GM18517 (cell line): Measurements from ENCODE around the gene SRGAP2C.
"Not testable (repeated sequence)": the region's sequence is repeated elsewhere in the genome, so short reads cannot be mapped to it uniquely, and the experiment has no call there.

Source experiments
- ATAC-seq: cut with Tn5 transposase; IDR thresholded peaks from one replicate; pipeline ENCODE4 v1.9.1; 2021; ENCODE audit warnings: mild to moderate bottlenecking, moderate library complexity; ENCODE audit not compliant: unreplicated experiment

The SRGAP2C gene

DNA sequence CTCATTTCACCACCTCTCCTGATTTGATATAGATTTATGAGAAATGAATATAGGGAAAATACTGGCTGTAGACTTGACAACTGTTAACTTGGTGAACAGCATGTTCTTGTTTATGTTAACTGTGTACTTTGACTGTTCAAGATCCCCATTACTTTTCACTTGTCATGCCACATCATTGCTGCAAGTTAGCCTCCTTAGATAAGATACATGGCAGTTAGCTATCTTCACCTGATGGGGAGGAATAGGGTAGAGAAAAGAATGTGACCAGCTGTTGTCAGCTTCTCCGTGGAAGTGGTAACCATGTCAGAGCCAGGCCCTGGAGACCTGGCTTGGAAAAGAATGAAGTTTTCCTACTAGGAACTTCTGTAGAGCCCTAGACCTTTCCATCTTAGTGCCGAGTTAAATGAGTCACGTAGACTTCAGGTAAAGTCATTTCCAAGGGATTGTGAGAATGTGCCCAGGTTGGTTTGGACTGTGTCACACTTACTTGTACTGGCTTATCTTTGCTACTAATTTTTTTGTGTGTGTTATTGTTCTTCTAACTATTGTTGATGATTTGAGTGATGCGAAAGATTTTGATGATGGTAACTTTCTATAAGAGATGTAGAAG, 41.6 kb downstream of the SRGAP2C start:
- not testable (repeated sequence) for ATAC-seq

DNA sequence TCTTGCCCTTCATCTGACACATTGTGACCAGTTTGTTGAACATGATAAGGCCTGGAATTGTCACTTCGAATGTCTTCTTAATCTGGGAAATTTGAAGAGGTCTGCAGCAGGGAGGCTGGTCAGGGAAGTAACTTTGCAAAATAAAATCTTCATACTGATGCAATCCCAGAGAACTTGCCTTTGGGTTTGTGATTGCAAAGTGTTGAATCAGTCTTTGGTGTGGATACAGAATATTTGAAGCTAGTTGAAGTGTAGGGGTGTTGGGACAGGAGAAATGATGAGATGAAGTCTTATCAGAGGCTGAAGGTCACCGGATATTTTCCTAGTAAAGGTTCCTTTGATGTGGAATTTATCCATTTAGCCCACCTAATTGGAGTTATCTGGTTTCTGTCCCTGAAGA, 42.1 kb downstream of the SRGAP2C start:
- ATAC-seq = not testable (repeated sequence)

DNA sequence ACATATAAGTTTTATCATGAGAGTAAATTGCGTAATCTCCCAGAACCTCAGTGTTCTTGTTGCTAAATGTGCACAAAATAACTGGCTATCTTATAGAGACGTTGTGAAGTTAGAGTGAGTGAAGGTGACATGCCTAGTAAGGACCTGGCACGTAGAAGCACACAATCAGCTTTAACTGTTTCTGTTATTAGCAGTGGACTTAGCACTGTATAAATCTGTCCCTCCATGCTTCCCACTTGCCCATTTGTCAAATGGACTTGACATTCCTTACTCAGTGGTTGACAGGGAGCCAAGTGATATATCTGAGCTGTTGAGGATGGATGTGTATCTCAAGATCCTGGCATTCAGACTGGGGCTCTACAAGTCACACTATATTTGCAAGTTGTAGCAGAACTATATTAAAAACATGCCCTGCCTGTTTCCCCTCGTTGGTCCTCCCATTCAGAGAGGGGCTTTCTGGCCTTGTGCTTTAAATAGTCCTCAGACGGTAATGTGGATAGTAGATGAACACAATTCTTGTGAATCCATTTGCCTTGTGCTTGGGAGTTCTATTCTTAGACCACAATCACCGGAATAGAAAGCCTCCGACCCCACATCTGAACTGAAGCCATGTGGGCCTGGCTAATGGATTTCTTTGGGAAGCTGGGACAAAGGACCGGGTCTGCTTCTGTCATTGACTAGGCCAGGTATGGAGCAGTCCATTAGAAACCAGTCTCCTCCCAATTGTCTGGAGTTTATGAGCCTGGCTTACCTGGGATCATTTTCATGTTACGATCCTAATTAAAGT, 43.0 kb downstream of the SRGAP2C start:
- ATAC-seq = not testable (repeated sequence)

- not testable (repeated sequence) for ATAC-seq
Measured at GRCh38 chr1:121230636-121231035, 45.9 kb downstream of the SRGAP2C start.

DNA sequence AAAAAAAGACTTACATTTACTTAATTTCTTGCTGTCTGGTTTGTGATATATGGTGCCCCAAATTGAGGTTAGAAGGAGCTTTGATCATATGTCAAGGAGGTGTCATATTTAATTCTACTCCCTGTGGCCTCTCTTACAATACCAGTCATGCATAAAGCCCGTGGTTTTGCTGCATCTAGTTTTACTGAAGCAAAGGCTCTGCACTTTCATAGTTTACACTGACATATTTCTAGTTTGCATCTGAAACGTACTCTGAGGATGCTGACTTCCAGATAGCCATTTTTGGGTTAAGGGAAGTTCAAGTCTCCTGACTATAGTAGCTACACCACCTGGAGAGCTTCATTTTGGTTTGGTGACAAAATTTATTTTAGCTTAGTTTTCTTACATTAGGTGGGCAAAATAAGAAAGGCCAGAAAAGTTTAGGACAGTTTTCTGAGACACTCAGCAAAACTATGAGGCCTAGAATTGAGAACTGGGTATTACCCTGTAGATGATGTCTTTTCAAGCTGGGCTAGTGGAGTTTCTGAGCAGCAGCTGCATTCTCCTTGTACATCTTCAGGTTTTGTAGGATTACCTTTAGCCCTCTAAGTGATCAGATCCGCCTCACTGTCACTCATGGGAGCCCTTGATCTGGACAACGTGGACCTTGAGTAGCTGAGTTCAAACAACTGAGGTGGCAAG, 47.8 kb downstream of the SRGAP2C start:
- peak; percentile 87 for ATAC-seq

GRCh38 chr1:121234090-121234759, 49.5 kb downstream of the SRGAP2C start:
- ATAC-seq = not testable (repeated sequence)

DNA sequence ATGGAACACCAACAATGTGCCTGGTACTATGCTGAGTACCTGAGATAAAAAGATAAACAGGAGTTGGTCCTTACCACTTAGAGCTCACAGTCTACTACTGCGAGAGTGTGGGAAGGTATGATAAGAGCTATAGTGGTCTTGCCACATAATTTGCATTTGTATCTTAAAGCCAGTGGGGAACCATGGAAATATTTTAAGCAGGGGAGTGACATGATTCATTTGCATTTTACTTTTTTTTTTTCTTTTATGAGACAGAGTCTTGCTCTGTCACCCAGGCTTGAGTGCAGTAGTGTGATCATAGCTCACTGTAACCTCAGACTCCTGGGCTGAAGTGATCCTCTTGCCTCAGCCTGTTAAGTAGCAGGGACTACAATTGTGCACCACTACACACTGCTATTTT, 53.6 kb downstream of the SRGAP2C start:
- peak; percentile 98 for ATAC-seq

DNA sequence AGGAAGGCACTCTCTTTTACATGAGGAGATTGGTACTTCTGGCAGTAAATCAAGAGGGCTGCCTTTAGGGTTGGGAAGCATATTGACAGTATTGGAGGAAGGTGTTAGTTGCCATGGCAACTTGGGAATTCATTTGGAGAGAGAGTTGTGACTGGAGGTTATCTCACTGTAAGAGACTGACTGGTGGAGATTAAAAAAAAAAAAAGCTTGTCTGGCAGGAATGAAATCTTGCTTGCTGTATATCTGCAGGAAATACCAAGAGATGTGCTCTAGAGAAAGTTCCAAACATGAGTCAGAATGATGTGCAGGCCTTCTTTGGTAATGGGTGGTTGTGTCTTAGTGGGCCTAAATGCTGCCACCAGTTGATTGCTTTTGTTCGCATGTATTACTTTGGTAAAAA, 59.1 kb downstream of the SRGAP2C start:
- not testable (repeated sequence) for ATAC-seq

DNA sequence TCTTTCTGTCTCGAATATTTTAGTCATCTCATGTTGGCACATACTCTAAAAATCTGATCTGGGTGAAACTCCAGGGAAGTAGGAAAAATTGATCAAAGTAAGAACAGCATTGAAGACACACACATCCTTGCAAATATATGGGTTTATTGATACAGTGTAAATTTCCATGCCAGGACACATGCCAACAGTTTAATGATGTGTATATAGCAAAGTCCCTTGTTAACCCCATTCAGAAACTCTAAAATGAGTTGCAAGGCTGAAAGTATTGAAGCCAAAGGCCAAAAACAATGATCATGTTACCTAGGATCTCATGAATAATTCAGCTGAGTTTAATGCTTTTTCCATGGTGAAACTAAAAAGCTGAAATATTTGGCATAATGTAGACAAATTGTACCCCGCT, 61.6 kb downstream of the SRGAP2C start:
- not testable (repeated sequence) for ATAC-seq

DNA sequence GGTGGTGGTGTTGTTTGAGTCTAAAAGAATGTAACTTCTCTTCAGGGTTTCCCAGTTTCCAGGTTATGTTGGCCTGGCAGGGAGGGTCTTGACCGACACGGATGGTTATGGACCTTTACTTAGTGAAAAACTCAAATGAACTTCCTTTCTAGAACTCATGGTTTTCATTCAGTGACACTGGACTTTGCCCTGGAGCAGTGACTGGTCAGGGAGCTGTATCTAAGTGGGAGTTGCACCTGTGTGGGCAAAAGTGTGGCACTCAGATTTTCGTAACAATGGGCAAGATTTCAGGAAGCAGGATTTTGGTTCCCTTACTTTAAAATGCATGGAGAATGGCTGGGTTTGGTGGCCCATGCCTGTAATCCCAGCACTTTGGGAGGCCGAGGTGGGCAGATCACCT, 67.9 kb downstream of the SRGAP2C start:
- ATAC-seq = not testable (repeated sequence)

DNA sequence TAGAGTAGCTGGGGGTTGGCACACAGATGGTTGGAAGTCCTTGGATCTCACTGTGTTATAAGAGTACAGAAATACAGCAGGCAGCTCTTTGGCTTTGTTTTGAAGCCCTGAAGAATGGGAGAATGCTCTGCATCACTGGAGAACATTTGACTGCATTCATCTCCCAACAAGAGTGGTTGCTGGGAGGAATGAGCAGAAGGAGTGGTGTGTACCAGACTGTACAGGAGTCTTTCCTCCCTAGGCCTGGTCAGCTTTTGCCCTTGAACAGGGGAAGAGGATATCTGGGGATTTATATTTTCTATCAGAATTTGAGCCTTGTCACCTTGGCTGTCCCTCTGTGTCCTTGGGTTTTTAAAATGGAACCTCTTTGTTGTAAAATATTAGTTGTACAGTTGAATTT, 69.8 kb downstream of the SRGAP2C start:
- not testable (repeated sequence) for ATAC-seq

GRCh38 chr1:121257632-121258031, 72.9 kb downstream of the SRGAP2C start:
- ATAC-seq = not testable (repeated sequence)

DNA sequence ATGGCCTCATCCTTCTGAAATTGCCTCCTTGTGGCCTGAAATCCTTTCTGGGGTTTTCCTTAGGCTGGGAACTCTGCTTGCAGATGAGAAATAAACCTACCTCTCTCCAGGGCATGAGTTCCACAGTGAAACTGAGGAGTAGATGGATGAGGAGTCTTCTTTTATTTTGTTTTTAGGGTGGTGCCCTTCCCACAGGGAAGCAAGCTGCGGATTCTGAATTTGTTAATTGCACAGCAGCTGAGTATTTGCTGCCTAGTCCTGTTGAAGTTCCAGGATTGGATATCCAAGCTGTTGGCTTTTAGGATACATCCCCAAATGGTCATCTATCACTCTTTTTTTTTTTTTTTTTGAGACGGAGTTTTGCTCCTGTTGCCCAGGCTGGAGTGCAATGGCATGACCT, 73.4 kb downstream of the SRGAP2C start:
- not testable (repeated sequence) for ATAC-seq

GRCh38 chr1:121260205-121260604, 75.4 kb downstream of the SRGAP2C start:
- ATAC-seq = not testable (repeated sequence)

- not testable (repeated sequence) for ATAC-seq
Measured at GRCh38 chr1:121262163-121262562, 77.4 kb downstream of the SRGAP2C start.

GRCh38 chr1:121263789-121264244, 79.0 kb downstream of the SRGAP2C start:
- ATAC-seq = peak; percentile 67

DNA sequence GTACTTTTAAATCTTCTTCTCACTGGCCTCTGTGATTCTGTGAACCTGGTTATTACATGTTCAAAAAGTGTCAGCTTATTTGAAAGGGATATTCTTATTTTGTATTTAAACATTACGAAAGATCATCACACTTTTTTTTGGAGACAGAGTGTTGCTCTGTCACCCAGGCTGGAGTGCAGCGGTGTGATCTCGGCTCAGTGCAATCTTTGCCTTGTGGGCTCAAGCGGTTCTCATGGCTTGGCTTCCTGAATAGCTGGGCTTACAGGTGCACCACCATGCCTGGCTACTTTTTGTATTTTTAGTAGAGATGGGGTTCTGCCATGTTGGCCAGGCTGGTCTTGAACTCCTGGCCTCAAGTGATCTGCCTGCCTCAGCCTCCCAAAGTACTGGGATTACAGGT, 82.3 kb downstream of the SRGAP2C start:
- ATAC-seq = not testable (repeated sequence)

GRCh38 chr1:121269309-121269708, 84.5 kb downstream of the SRGAP2C start:
- not testable (repeated sequence) for ATAC-seq

- ATAC-seq = not testable (repeated sequence)
Measured at GRCh38 chr1:121269973-121270372, 85.2 kb downstream of the SRGAP2C start.

GRCh38 chr1:121271143-121271715, 86.5 kb downstream of the SRGAP2C start:
- peak; percentile 48 for ATAC-seq

GRCh38 chr1:121275435-121275834, 90.7 kb downstream of the SRGAP2C start:
- not testable (repeated sequence) for ATAC-seq
